Measurements from ENCODE around the gene SCAPER.

SCAPER gene

DNA sequence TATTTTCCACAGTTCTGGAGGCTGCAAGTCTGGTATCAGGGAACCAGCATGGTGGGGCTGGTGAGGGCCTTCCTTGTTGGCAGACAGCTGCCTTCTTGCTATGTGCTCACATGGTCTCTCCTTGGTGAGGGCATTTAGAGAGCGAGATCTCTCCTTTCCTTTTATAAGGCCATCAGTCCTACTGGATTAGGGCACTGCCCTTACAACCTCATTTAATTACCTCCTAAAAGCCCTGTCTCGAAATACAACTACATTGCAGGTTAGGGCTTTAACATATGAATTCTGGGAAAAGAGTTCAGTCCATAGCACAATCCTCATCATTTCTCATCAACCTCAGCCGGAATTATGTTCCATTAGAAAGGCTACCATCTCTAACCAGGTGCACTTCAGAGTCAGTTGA, 546.7 kb downstream of the SCAPER start:
- no peaks in the 10 kb centered on the region for H3K27me3 ChIP-seq (ENCODE audit: control insufficient read depth in 1 of 2, insufficient read depth in 2 of 2, low read length in 2 of 2)
- H3K27ac ChIP-seq (ENCODE audit: low read depth, low read length) = no peak overlapping the region
- H3K4me3 ChIP-seq (ENCODE audit: low read depth in 1 of 2, low read length in 2 of 2) = no peak overlapping the region
- no peak overlapping the region for H3K9ac ChIP-seq (ENCODE audit: low read depth in 1 of 2, low read length in 2 of 2)
- H3K4me1 ChIP-seq (ENCODE audit: control insufficient read depth in 1 of 2, insufficient read depth in 2 of 2, low read length in 2 of 2) = no peaks in the 10 kb centered on the region
- no peaks in the 10 kb centered on the region for H3K9me3 ChIP-seq (ENCODE audit: control insufficient read depth in 1 of 2, low read length in 2 of 2)
- peaks cover 0 to 7% of the 10 kb centered on the region in 2 donors for H3K36me3 ChIP-seq (ENCODE audit: control insufficient read depth in 1 of 2, insufficient read depth in 2 of 2, low read length in 2 of 2)

DNA sequence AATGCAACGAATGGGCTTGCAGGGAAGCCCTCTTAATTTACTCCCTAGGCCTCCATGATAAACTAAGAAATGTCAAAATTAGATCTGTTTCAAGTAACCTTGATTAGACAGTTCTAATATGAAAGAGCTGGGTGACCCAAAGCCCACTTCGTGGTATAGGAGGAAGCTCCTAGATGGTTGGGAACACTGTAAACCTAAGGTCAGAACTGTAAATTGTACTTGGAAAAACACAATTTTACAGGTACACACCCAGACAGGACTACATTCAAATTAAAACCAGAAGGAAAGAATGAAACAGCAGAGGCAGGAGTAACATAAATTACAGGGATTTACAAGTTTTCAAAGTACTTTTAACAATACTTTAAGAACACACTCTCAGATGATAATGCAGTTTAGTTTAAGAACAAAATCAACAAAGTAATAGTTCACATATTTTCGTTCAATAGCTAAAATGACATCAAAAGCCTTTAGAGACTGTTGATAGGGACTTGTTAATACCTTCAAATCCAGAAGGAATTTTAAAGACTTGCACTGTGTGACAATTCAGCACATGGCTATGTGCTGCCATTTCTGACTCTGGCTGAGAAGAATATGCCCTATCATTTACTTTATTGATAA, 550.2 kb downstream of the SCAPER start:
- no peak overlapping the region for H3K9ac ChIP-seq (ENCODE audit: low read depth in 1 of 2, low read length in 2 of 2)
- H3K27ac ChIP-seq (ENCODE audit: low read depth, low read length) = no peak overlapping the region

DNA sequence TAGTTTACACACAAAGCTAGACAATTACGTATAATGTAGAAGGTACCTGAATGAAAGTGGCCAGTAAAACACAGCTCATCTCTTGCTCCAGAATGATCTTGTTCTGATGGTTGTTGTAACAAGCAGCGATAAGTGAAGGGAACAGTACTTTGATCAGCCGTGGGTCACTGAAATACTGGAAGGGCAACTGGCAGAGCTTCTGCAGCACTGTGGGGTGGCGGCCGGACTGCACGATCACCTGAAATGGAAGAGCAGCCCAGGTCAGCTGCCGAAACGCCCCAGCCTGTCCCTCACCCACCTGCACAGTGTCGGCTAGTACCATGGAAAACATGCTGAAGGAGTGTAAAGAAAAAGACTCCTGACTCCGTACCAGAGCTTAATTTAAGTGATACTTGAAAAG, 551.2 kb downstream of the SCAPER start:
- Histone ChIP-seq H3K4me3 (ENCODE audit: low read depth in 1 of 2, low read length in 2 of 2) (no peak overlapping the region), H3K36me3 (ENCODE audit: control insufficient read depth in 1 of 2, insufficient read depth in 2 of 2, low read length in 2 of 2) (peaks cover 0 to 4% of the 10 kb centered on the region in 2 donors), H3K9ac (ENCODE audit: low read depth in 1 of 2, low read length in 2 of 2) (no peak overlapping the region)

More for the DNA sequence above, 550.2 kb downstream of the SCAPER start:
- no peak overlapping the region for H3K4me3 ChIP-seq (ENCODE audit: low read depth in 1 of 2, low read length in 2 of 2)
- no peaks in the 10 kb centered on the region for H3K9me3 ChIP-seq (ENCODE audit: control insufficient read depth in 1 of 2, low read length in 2 of 2)
- no peaks in the 10 kb centered on the region for H3K27me3 ChIP-seq (ENCODE audit: control insufficient read depth in 1 of 2, insufficient read depth in 2 of 2, low read length in 2 of 2)
- H3K4me1 ChIP-seq (ENCODE audit: control insufficient read depth in 1 of 2, insufficient read depth in 2 of 2, low read length in 2 of 2) = no peaks in the 10 kb centered on the region
- H3K36me3 ChIP-seq (ENCODE audit: control insufficient read depth in 1 of 2, insufficient read depth in 2 of 2, low read length in 2 of 2) = peaks cover 0 to 5% of the 10 kb centered on the region in 2 donors

DNA sequence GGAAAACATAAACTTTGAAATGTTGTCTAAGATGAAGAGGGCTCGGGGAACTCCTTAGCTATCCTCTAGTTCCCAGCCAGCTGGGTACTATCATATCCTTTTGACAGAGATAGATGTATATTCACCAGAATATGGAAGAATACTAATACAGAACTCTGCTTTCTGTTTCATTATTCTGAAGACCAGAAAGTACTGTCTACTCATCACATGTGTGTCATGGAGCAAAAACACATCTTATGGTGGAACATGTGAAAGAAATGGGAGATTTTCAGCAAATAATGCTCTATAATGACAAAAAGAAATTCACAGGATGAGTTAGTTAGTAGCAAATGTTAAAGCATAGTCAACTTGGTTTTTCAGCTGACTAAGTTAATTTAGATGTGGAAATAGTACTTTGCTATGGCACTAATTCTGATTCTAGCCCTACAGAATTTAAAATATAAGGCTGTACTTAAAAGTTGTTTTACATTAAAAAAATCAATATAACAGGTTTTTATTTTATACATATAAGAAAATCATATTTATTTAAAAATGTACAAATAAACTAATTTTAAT, 552.0 kb downstream of the SCAPER start:
- Histone ChIP-seq H3K27ac (ENCODE audit: low read depth, low read length) (no peak overlapping the region), H3K36me3 (ENCODE audit: control insufficient read depth in 1 of 2, insufficient read depth in 2 of 2, low read length in 2 of 2) (peaks cover 0 to 4% of the 10 kb centered on the region in 2 donors), H3K4me1 (ENCODE audit: control insufficient read depth in 1 of 2, insufficient read depth in 2 of 2, low read length in 2 of 2) (no peaks in the 10 kb centered on the region), H3K9me3 (ENCODE audit: control insufficient read depth in 1 of 2, low read length in 2 of 2) (no peaks in the 10 kb centered on the region), H3K9ac (ENCODE audit: low read depth in 1 of 2, low read length in 2 of 2) (no peak overlapping the region), H3K4me3 (ENCODE audit: low read depth in 1 of 2, low read length in 2 of 2) (no peak overlapping the region), H3K27me3 (ENCODE audit: control insufficient read depth in 1 of 2, insufficient read depth in 2 of 2, low read length in 2 of 2) (peaks cover 0 to 5% of the 10 kb centered on the region in 2 donors)

More for the DNA sequence above, 551.2 kb downstream of the SCAPER start:
- Histone ChIP-seq H3K9me3 (ENCODE audit: control insufficient read depth in 1 of 2, low read length in 2 of 2) (no peaks in the 10 kb centered on the region), H3K4me1 (ENCODE audit: control insufficient read depth in 1 of 2, insufficient read depth in 2 of 2, low read length in 2 of 2) (no peaks in the 10 kb centered on the region), H3K27me3 (ENCODE audit: control insufficient read depth in 1 of 2, insufficient read depth in 2 of 2, low read length in 2 of 2) (no peaks in the 10 kb centered on the region), H3K27ac (ENCODE audit: low read depth, low read length) (no peak overlapping the region)

DNA sequence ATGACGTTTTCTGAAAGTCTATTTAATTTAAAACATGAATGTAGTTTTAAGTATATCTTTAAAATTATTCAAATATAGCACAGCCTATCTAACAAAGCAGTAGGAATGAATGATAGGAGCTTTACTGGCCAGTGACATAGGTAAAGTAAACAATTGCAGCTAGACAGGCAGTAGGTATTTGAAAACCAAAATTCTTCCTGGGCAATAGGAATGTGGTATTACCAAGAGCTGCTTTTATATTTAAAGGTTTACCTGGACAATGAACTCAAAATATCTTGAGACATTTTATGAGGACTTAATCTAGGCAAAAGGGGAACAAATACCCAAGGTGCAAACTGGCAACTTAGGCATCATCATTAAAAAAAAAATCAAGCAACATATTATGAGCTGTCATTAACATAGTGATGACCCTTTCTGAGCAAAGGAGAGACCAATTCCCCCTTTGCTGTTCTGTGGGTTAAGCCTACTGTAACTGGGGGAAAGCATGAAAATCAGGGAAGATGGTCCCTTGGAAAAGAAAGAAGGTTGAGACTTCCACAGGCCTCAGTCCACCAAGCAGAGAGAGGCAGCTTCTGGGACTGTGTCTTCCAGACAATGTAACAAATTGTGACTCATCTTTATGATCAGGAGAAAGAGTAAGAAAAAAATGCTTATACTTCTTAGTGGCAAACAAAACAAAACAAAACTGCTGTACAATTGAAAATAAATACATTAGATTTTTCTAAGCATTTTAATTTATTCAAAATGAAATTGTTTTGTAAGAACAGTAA, 555.7 kb downstream of the SCAPER start:
- no peak overlapping the region for H3K27ac ChIP-seq (ENCODE audit: low read depth, low read length)
- H3K9ac ChIP-seq (ENCODE audit: low read depth in 1 of 2, low read length in 2 of 2) = no peak overlapping the region
- H3K27me3 ChIP-seq (ENCODE audit: control insufficient read depth in 1 of 2, insufficient read depth in 2 of 2, low read length in 2 of 2) = peaks cover 20 to 39% of the 10 kb centered on the region in 2 donors

DNA sequence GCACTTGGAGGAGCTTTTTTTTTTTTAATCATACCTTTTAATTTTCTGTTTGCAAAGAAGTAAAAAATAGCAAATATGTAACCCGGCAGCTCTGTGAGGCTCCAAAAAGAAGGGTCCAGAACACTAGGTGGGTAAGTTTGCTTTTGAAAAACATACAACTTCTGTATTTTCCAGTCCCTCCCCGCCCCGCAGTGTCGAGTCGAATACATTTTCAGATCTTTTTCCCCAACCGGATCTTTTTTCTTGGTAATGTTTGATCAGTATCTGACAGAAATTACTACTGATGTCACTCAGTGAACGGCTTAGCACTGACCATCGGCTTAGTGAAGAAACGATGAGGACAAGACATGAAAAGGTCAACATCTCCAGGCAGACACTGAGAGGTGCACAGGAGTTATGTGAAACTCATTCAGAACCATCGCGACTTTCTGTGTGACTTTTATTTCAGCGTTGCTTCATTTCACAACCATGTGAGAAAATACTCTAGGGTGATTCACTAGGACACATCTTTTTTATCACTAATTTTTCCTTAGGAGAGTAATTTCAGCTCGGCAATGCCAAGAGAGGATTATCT, 557.6 kb downstream of the SCAPER start:
- H3K4me3 ChIP-seq (ENCODE audit: low read depth in 1 of 2, low read length in 2 of 2) = no peak overlapping the region
- no peaks in the 10 kb centered on the region for H3K9me3 ChIP-seq (ENCODE audit: control insufficient read depth in 1 of 2, low read length in 2 of 2)
- no peak overlapping the region for H3K27ac ChIP-seq (ENCODE audit: low read depth, low read length)
- no peaks in the 10 kb centered on the region for H3K36me3 ChIP-seq (ENCODE audit: control insufficient read depth in 1 of 2, insufficient read depth in 2 of 2, low read length in 2 of 2)
- H3K4me1 ChIP-seq (ENCODE audit: control insufficient read depth in 1 of 2, insufficient read depth in 2 of 2, low read length in 2 of 2) = peaks cover 0 to 14% of the 10 kb centered on the region in 2 donors
- H3K9ac ChIP-seq (ENCODE audit: low read depth in 1 of 2, low read length in 2 of 2) = no peak overlapping the region
- H3K27me3 ChIP-seq (ENCODE audit: control insufficient read depth in 1 of 2, insufficient read depth in 2 of 2, low read length in 2 of 2) = peaks cover 34 to 58% of the 10 kb centered on the region in 2 donors

More for the DNA sequence above, 555.7 kb downstream of the SCAPER start:
- Histone ChIP-seq H3K36me3 (ENCODE audit: control insufficient read depth in 1 of 2, insufficient read depth in 2 of 2, low read length in 2 of 2) (peaks cover 0 to 4% of the 10 kb centered on the region in 2 donors), H3K9me3 (ENCODE audit: control insufficient read depth in 1 of 2, low read length in 2 of 2) (no peaks in the 10 kb centered on the region), H3K4me3 (ENCODE audit: low read depth in 1 of 2, low read length in 2 of 2) (no peak overlapping the region), H3K4me1 (ENCODE audit: control insufficient read depth in 1 of 2, insufficient read depth in 2 of 2, low read length in 2 of 2) (peaks cover 0 to 14% of the 10 kb centered on the region in 2 donors)

DNA sequence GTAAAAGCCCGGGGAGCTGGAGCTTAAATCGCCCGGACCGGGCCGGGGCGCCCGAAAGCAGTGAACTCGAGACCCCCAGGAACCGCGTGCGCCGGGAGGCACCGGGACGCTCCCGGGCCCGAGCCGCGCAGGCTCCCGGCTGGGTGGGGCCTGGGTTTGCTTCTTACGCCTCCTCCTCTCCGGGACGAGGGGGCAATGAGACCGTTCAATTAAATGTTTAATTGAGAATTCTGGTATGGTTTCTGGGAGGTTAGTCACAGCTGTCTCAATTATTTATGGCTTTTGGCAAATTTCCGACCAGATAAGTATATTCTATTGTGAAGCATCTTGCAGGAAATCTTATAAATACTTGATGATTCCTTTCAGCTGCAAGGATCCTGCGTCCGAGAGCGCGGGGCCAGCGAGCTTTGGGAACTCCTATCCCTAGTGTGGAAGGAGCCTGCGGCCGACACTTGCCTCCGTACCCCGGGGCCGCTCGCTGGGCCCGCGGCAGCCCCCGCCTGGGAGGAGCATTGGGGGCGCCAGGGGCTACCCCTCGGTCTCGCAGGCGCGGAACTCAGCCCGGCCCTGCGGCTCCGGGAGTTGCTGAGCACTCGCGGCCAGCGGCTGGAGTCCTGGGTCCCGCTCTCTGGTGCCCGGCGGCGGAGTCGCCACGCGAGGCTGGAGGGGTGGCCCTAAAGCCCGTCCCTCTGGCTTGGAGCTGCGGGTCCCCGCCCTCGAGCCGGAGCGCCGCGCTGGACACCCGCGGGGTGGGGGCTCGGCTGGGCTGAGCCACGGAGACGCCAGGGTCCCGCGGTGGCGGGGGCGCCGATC, 558.3 kb downstream of the SCAPER start:
- Histone ChIP-seq H3K9ac (ENCODE audit: low read depth in 1 of 2, low read length in 2 of 2) (no peak overlapping the region), H3K36me3 (ENCODE audit: control insufficient read depth in 1 of 2, insufficient read depth in 2 of 2, low read length in 2 of 2) (no peaks in the 10 kb centered on the region), H3K9me3 (ENCODE audit: control insufficient read depth in 1 of 2, low read length in 2 of 2) (no peaks in the 10 kb centered on the region), H3K4me1 (ENCODE audit: control insufficient read depth in 1 of 2, insufficient read depth in 2 of 2, low read length in 2 of 2) (peaks cover 4 to 18% of the 10 kb centered on the region in 2 donors), H3K4me3 (ENCODE audit: low read depth in 1 of 2, low read length in 2 of 2) (peak overlapping the region; percentile 66 to 71), H3K27me3 (ENCODE audit: control insufficient read depth in 1 of 2, insufficient read depth in 2 of 2, low read length in 2 of 2) (peaks cover 38 to 65% of the 10 kb centered on the region in 2 donors), H3K27ac (ENCODE audit: low read depth, low read length) (no peak overlapping the region)

DNA sequence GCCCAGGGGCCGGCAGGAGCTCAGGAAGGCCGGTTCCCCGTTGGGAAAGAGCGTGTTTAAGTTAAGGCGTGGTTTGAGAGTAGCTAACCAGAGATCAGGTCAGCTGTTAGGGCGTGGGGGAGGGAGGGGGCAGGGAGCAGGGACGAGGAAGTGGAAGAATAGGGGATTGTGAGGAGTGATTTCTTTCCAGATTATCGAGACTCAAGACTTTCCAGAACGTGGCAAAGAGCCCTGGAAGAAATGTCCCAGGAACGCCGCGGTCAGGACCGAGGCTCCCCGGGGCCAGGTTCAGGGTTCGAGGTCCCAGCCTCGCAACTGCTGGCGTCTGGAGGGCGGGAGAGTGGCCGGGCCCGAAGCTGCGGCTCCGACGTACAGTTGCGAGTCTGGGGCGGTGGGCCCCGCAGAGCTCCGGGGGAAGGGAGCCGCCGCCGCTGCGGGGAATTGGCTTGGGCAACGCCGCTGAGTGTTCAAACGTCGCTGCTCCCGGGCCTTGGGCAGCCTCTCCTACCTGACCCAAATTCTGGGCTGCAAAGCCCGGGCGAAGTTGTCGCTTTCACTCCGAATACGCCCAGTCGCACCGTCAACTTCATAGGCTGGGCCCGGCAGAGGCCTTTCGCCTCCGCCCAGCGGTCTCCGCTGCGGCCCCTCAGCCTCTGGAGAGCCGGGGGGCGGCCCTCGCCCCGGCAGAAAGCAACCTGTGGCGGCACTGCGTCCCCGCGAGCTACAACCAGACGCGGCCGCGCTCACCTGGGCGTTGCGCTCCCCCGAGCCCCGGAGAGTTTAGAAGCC, 559.1 kb downstream of the SCAPER start:
- Histone ChIP-seq H3K4me3 (ENCODE audit: low read depth in 1 of 2, low read length in 2 of 2) (peak overlapping the region; percentile 66 to 71), H3K36me3 (ENCODE audit: control insufficient read depth in 1 of 2, insufficient read depth in 2 of 2, low read length in 2 of 2) (no peaks in the 10 kb centered on the region), H3K27ac (ENCODE audit: low read depth, low read length) (no peak overlapping the region)

DNA sequence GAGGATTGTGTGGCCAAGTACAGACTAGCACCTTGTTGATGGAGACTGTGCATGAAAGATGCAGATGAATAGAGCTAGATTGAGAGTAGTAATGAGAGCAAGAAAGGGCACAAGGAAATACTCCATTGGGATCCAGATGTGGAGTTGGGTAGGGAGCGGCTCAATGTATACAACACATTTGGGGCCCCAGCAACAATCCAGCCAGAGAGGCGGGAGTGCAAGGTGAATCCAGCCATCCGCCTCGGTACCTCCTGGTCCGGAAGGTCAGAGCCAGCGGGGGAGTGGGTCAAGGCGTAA, 559.6 kb downstream of the SCAPER start:
- H3K27me3 ChIP-seq (ENCODE audit: control insufficient read depth in 1 of 2, insufficient read depth in 2 of 2, low read length in 2 of 2) = peaks cover 52 to 76% of the 10 kb centered on the region in 2 donors
- H3K4me1 ChIP-seq (ENCODE audit: control insufficient read depth in 1 of 2, insufficient read depth in 2 of 2, low read length in 2 of 2) = peaks cover 12 to 31% of the 10 kb centered on the region in 2 donors
- H3K27ac ChIP-seq (ENCODE audit: low read depth, low read length) = no peak overlapping the region
- H3K9ac ChIP-seq (ENCODE audit: low read depth in 1 of 2, low read length in 2 of 2) = no peak overlapping the region
- H3K9me3 ChIP-seq (ENCODE audit: control insufficient read depth in 1 of 2, low read length in 2 of 2) = no peaks in the 10 kb centered on the region
- peak overlapping the region in 1 of 2 donors; percentile 71 for H3K4me3 ChIP-seq (ENCODE audit: low read depth in 1 of 2, low read length in 2 of 2)
- H3K36me3 ChIP-seq (ENCODE audit: control insufficient read depth in 1 of 2, insufficient read depth in 2 of 2, low read length in 2 of 2) = no peaks in the 10 kb centered on the region

More for the DNA sequence above, 559.1 kb downstream of the SCAPER start:
- Histone ChIP-seq H3K9me3 (ENCODE audit: control insufficient read depth in 1 of 2, low read length in 2 of 2) (no peaks in the 10 kb centered on the region), H3K27me3 (ENCODE audit: control insufficient read depth in 1 of 2, insufficient read depth in 2 of 2, low read length in 2 of 2) (peaks cover 46 to 70% of the 10 kb centered on the region in 2 donors), H3K9ac (ENCODE audit: low read depth in 1 of 2, low read length in 2 of 2) (peak overlapping the region in 1 of 2 donors; percentile 29), H3K4me1 (ENCODE audit: control insufficient read depth in 1 of 2, insufficient read depth in 2 of 2, low read length in 2 of 2) (peaks cover 6 to 26% of the 10 kb centered on the region in 2 donors)
